ENCODE measurements around the gene UVRAG. TPM values are rescaled to one million over a fixed set of nuclear protein-coding genes. Genes with fewer than 3 reads are reported as not detected.

UVRAG gene
- total RNA-seq, 2 donors from 2014 or later = 12.8 to 13.7 TPM

- Histone ChIP-seq H3K27ac (no peak overlapping the region), H3K27me3 (no peaks in the 10 kb centered on the region), H3K4me1 (no peaks in the 10 kb centered on the region), H3K9me3 (no peaks in the 10 kb centered on the region), H3K4me3 (no peak overlapping the region), H3K36me3 (no peaks in the 10 kb centered on the region), H3K9ac (ENCODE audit: low read depth in 2 of 2, low read length in 2 of 2) (no peak overlapping the region)
- TF ChIP-seq CTCF (IDR thresholded peaks at IDR 0.05) = no peak
- no peak for DNase-seq
- intact Hi-C loops (cut with DNase I) = no loop called here
Observed at GRCh38 chr11:75834728-75835127, 19.7 kb downstream of the UVRAG start.

GRCh38 chr11:75836417-75836816 is 21.4 kb downstream of the UVRAG start:
- no peaks in the 10 kb centered on the region for H3K27me3 ChIP-seq
- no peak for TF ChIP-seq CTCF (IDR thresholded peaks at IDR 0.05)
- no peaks in the 10 kb centered on the region for H3K36me3 ChIP-seq
- H3K9ac ChIP-seq (ENCODE audit: low read depth in 2 of 2, low read length in 2 of 2) = no peak overlapping the region
- intact Hi-C loops (cut with DNase I) = no loop called here
- no peaks in the 10 kb centered on the region for H3K4me1 ChIP-seq
- DNase-seq = no peak
- no peak overlapping the region for H3K4me3 ChIP-seq
- H3K27ac ChIP-seq = no peak overlapping the region
- H3K9me3 ChIP-seq = no peaks in the 10 kb centered on the region

DNA sequence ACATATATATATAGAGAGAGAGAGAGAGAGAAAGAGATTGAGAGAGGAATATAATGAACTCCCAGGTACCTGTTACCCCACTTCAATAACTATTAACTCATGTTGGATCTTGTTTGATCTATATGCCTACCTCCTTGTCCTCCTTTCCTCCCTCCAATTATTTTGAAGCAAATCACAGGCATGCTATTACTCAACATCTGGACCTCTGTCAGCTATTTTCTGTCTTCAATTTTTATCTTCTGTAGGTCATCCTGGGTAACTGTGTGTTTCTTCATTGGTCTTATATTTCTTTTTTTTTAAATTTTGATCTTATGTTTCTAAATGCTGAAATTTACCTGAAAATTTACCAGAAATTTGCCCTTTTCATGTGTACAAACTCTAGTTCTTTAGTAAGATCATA is 24.8 kb downstream of the UVRAG start:
- no peak for TF ChIP-seq CTCF (IDR thresholded peaks at IDR 0.05)
- intact Hi-C loops (cut with DNase I) = no loop called here
- H3K36me3 ChIP-seq = no peaks in the 10 kb centered on the region
- no peaks in the 10 kb centered on the region for H3K9me3 ChIP-seq
- no peaks in the 10 kb centered on the region for H3K4me1 ChIP-seq
- H3K27ac ChIP-seq = no peak overlapping the region
- no peak for DNase-seq
- H3K27me3 ChIP-seq = no peaks in the 10 kb centered on the region
- no peak overlapping the region for H3K4me3 ChIP-seq
- H3K9ac ChIP-seq (ENCODE audit: low read depth in 2 of 2, low read length in 2 of 2) = no peak overlapping the region

- no peak for DNase-seq
- Histone ChIP-seq H3K4me1 (no peaks in the 10 kb centered on the region), H3K9me3 (no peaks in the 10 kb centered on the region), H3K9ac (ENCODE audit: low read depth in 2 of 2, low read length in 2 of 2) (no peak overlapping the region), H3K27ac (no peak overlapping the region), H3K27me3 (no peaks in the 10 kb centered on the region), H3K4me3 (no peak overlapping the region), H3K36me3 (no peaks in the 10 kb centered on the region)
- no peak for TF ChIP-seq CTCF (IDR thresholded peaks at IDR 0.05)
- intact Hi-C loops (cut with DNase I) = no loop called here
Observed at GRCh38 chr11:75840522-75840921, 25.5 kb downstream of the UVRAG start.

DNA sequence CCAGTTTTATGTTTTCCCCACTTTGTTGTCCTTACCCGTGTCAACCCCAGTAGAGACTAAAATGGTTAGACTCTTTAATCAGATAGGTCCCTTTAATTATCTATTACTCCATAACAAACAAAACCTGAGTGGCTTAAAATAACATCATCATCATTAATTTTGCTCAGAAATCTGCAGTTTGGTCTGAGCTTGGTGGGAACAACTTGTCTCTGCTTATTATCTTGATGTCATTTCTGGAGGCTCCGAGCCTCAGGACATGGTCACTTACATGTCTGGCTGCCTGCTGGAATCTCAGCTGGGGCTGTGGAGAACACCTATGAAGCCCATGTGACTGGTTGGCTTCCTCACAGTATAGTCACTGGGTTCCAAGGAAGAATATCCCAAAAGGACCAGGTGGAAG is 26.7 kb downstream of the UVRAG start:
- no peak overlapping the region for H3K4me3 ChIP-seq
- intact Hi-C loops (cut with DNase I) = no loop called here
- DNase-seq = no peak
- no peak for TF ChIP-seq CTCF (IDR thresholded peaks at IDR 0.05)
- no peak overlapping the region for H3K27ac ChIP-seq
- no peak overlapping the region for H3K9ac ChIP-seq (ENCODE audit: low read depth in 2 of 2, low read length in 2 of 2)
- H3K9me3 ChIP-seq = no peaks in the 10 kb centered on the region
- H3K36me3 ChIP-seq = no peaks in the 10 kb centered on the region
- H3K4me1 ChIP-seq = no peaks in the 10 kb centered on the region
- no peaks in the 10 kb centered on the region for H3K27me3 ChIP-seq

GRCh38 chr11:75845324-75845723 is 30.3 kb downstream of the UVRAG start:
- no peak for TF ChIP-seq CTCF (IDR thresholded peaks at IDR 0.05)
- intact Hi-C loops (cut with DNase I) = no loop called here
- Histone ChIP-seq H3K9ac (ENCODE audit: low read depth in 2 of 2, low read length in 2 of 2) (no peak overlapping the region), H3K4me1 (no peaks in the 10 kb centered on the region), H3K36me3 (no peaks in the 10 kb centered on the region), H3K9me3 (no peaks in the 10 kb centered on the region), H3K27ac (no peak overlapping the region), H3K27me3 (no peaks in the 10 kb centered on the region), H3K4me3 (no peak overlapping the region)
- no peak for DNase-seq
